Measurements from ENCODE around the gene CECR2. TPM values are rescaled to one million over a fixed set of nuclear protein-coding genes. Genes with fewer than 3 reads are reported as not detected.

The CECR2 gene
- total RNA-seq, 1 experiment from 2014 or later = not detected

DNA sequence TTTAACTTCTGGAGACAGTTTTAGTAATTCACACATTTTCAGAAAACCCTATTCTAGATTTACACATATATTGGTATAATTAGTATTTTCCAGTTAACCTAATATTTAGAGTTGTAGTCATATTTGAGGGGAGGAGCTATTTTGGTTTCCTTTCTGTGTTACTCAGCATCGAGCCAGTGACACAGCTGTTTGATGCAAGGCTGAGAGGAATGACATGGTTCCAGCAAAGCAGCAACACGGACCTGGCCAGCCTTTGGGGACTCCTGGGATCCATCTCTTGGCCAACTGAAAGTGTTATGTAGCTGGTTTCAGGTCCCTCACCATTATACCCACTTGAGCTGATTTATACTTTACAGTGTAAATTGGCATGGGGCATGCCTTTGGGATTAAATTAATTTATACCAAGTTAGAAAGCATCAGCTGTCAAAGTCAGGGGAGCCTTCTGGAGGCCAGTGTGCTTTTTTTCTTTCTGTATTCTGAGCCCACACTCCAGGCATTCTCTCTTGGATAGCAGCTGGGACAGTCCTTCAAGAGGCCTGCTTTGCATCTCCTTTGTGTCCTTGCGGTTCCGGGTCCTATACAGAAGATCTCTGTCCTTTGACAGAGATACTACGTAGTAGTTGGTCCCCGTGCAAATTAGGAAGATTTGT, 102.8 kb downstream of the CECR2 start:
- POLR2A ChIA-PET (ENCODE audit: unreplicated experiment) = no interaction called here
- Histone ChIP-seq H3K4me3 (ENCODE audit: low read length) (no peak overlapping the region), H3K79me2 (ENCODE audit: low read length) (no peaks in the 10 kb centered on the region), H2AFZ (ENCODE audit: low read length) (no peak overlapping the region), H4K20me1 (ENCODE audit: low read length) (no peaks in the 10 kb centered on the region), H3K9me3 (ENCODE audit: low read length) (no peaks in the 10 kb centered on the region), H3K4me2 (ENCODE audit: low read length) (no peak overlapping the region), H3K27ac (ENCODE audit: low read length) (no peak overlapping the region), H3K27me3 (ENCODE audit: low read length) (peaks cover 77% of the 10 kb centered on the region), H3K9ac (ENCODE audit: low read length) (no peak overlapping the region), H3K4me1 (ENCODE audit: insufficient read depth, low read length) (no peaks in the 10 kb centered on the region), H3K9me2 (replicated peaks; ENCODE audit: low read length) (no peaks in the 10 kb centered on the region), H3K36me3 (ENCODE audit: low read depth, low read length) (no peaks in the 10 kb centered on the region), H3F3A (ENCODE audit: low read length, unreplicated experiment) (no peaks in the 10 kb centered on the region)
- no TSS peak for BruUV-seq (replicated peaks)
- DNase-seq = no peak
- TF ChIP-seq, protein P1, sequence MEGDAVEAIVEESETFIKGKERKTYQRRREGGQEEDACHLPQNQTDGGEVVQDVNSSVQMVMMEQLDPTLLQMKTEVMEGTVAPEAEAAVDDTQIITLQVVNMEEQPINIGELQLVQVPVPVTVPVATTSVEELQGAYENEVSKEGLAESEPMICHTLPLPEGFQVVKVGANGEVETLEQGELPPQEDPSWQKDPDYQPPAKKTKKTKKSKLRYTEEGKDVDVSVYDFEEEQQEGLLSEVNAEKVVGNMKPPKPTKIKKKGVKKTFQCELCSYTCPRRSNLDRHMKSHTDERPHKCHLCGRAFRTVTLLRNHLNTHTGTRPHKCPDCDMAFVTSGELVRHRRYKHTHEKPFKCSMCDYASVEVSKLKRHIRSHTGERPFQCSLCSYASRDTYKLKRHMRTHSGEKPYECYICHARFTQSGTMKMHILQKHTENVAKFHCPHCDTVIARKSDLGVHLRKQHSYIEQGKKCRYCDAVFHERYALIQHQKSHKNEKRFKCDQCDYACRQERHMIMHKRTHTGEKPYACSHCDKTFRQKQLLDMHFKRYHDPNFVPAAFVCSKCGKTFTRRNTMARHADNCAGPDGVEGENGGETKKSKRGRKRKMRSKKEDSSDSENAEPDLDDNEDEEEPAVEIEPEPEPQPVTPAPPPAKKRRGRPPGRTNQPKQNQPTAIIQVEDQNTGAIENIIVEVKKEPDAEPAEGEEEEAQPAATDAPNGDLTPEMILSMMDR (conservative IDR thresholded peaks at IDR 0.05; ENCODE audit: low read depth, low read length) = no peak
- TF ChIP-seq EZH2 (IDR thresholded peaks at IDR 0.05; ENCODE audit: low read length, unreplicated experiment) (no peak), EZH2phosphoT487 (IDR thresholded peaks at IDR 0.05; ENCODE audit: borderline replicate concordance, low read length) (no peak)
- intact Hi-C loops (cut with micrococcal nuclease) = no loop called here
- CTCF ChIA-PET = no interaction called here
- ATAC-seq = no peak

DNA sequence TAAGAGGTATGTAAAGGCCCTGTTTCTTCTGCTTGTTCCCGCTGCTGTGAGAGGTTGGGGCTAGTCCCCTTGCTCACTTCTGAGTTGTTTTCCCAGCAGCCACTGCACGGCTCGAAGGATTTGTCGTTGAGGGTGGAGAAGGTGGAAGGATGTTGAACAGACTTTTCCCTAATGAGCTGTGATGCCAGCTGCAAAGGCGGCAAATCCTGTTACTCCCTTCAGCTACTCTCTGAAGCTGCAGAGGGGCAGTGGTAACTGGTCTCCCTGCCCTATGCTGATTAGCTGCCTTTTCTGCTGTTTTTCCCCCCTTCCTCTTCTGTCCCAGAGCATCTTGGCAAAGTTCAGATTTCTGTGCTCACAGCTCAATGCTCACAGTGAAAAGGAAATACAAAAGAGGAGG, 103.7 kb downstream of the CECR2 start:
- Histone ChIP-seq H3K4me2 (ENCODE audit: low read length) (no peak overlapping the region), H3K4me3 (ENCODE audit: low read length) (no peak overlapping the region), H3K9me3 (ENCODE audit: low read length) (no peaks in the 10 kb centered on the region), H2AFZ (ENCODE audit: low read length) (no peak overlapping the region), H3K27me3 (ENCODE audit: low read length) (peaks cover 83% of the 10 kb centered on the region), H3K9ac (ENCODE audit: low read length) (no peak overlapping the region), H3F3A (ENCODE audit: low read length, unreplicated experiment) (no peaks in the 10 kb centered on the region), H4K20me1 (ENCODE audit: low read length) (no peaks in the 10 kb centered on the region), H3K79me2 (ENCODE audit: low read length) (no peaks in the 10 kb centered on the region), H3K4me1 (ENCODE audit: insufficient read depth, low read length) (no peaks in the 10 kb centered on the region), H3K27ac (ENCODE audit: low read length) (no peak overlapping the region), H3K9me2 (replicated peaks; ENCODE audit: low read length) (no peaks in the 10 kb centered on the region), H3K36me3 (ENCODE audit: low read depth, low read length) (no peaks in the 10 kb centered on the region)
- intact Hi-C loops (cut with micrococcal nuclease) = no loop called here
- no TSS peak for BruUV-seq (replicated peaks)
- TF ChIP-seq, protein P1 (conservative IDR thresholded peaks at IDR 0.05; ENCODE audit: low read depth, low read length) = no peak
- TF ChIP-seq EZH2phosphoT487 (IDR thresholded peaks at IDR 0.05; ENCODE audit: borderline replicate concordance, low read length) (no peak), EZH2 (IDR thresholded peaks at IDR 0.05; ENCODE audit: low read length, unreplicated experiment) (no peak)
- CTCF ChIA-PET = no interaction called here
- ATAC-seq (no peak), DNase-seq (no peak)
- POLR2A ChIA-PET (ENCODE audit: unreplicated experiment) = no interaction called here
